Gastroesophageal sphincter (tissue), 3 donors: Measurements from ENCODE around the gene LRRC4B.

Experiments used
- CTCF ChIP-seq, 4 experiments: fragments of 200-600 bp in 2 of 4; fragments of 450-650 bp in 2 of 4; sonication (generic) in 1 of 4; IDR thresholded peaks; one replicate each; pipeline ENCODE4 v1.5.1; 2017 to 2019; ENCODE audit warnings: antibody characterized with exemption in 4 of 4, mild to moderate bottlenecking in 2 of 4, moderate library complexity in 2 of 4
- POLR2A ChIP-seq, 2 donors: fragments of 450-650 bp; IDR thresholded peaks; one replicate each; pipeline ENCODE4 v1.6.1; 2017; ENCODE audit warnings: antibody characterized with exemption in 2 of 2, mild to moderate bottlenecking in 2 of 2, moderate library complexity in 1 of 2

- TF ChIP-seq CTCF (IDR thresholded peaks at IDR 0.05) = no peak
- no peak for TF ChIP-seq POLR2A (IDR thresholded peaks at IDR 0.05)
Observed at GRCh38 chr19:50498219-50499056, 69.8 kb downstream of the LRRC4B start.
